ENCODE data around the gene LOXL1. TPM values are rescaled to one million over a fixed set of nuclear protein-coding genes. Genes with fewer than 3 reads are reported as not detected.

LOXL1 gene
- total and polyA plus RNA-seq, 2 of the 4 experiments (the other 2 are of a cell fraction) = 148 to 332 TPM

DNA sequence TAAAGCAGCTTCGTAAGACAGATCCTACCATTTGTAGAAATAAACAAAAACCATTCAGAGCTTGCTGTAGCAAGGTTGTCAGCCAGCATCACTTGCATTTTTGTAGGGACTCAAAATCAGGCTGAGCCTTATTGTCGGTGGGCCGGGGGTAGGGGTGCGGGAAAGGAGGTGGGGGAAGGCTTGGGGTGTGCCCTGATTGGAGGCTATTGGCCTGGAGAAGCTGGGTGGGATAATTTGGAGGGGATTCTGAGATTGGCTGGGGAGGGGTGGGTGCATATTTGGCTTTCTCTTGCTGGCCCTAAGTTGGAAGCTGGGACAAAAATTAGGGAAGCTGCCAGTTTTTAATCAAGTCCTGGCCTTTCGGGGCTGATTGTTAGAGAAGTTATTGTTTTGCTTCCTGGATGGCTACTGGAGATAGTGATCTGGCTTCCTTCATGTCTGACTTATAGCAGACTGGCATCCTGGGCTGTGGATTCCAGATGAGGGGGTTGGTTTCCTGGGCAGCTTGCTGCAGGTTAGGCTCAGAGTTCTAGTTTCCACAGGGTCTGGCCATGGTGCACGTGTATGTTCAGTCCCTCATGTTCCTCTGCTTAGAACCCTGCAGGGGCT, 43.0 kb downstream of the LOXL1 start:
- Histone ChIP-seq H2AK9ac (replicated peaks; ENCODE audit: low read depth, low read length, poor library complexity) (no peak overlapping the region), H2BK120ac (ENCODE audit: low read depth, low read length) (no peak overlapping the region), H3K18ac (ENCODE audit: low read depth, low read length) (no peak overlapping the region), H4K8ac (ENCODE audit: low read depth in 2 of 2, low read length in 2 of 2) (no peak overlapping the region), H2BK5ac (ENCODE audit: low read depth, low read length, poor library complexity, severe bottlenecking) (no peak overlapping the region), H4K91ac (ENCODE audit: insufficient read depth, low read depth, low read length) (no peak overlapping the region), H3K4ac (ENCODE audit: low read depth, low read length) (no peak overlapping the region), H3K4me2 (ENCODE audit: low read depth, low read length) (no peak overlapping the region), H3K4me3 (ENCODE audit: insufficient read depth, low read depth, low read length) (no peak overlapping the region), H3K14ac (replicated peaks; ENCODE audit: low read depth, low read length) (no peak overlapping the region), H4K20me1 (ENCODE audit: insufficient read depth, low read length) (no peaks in the 10 kb centered on the region), H3K4me1 (ENCODE audit: control insufficient read depth, insufficient read depth, low read length) (peaks cover 11% of the 10 kb centered on the region), H2AK5ac (ENCODE audit: low read depth, low read length) (no peak overlapping the region), H2BK20ac (ENCODE audit: low read depth, low read length) (no peak overlapping the region), H3K27ac (ENCODE audit: insufficient read depth, low read length) (no peak overlapping the region), H3K9me3 (ENCODE audit: control insufficient read depth, insufficient read depth, low read length) (no peaks in the 10 kb centered on the region), H3K23ac (ENCODE audit: low read depth, low read length) (no peak overlapping the region), H3K27me3 (ENCODE audit: control insufficient read depth, insufficient read depth, low read length) (no peaks in the 10 kb centered on the region), H2AFZ (replicated peaks; ENCODE audit: low read length, poor library complexity) (no peak overlapping the region), H3K9me1 (ENCODE audit: insufficient read depth, low read length) (peaks cover 6% of the 10 kb centered on the region), H3K56ac (ENCODE audit: extremely low read depth, insufficient read depth, low read length) (no peak overlapping the region), H4K5ac (ENCODE audit: low read depth, low read length) (no peak overlapping the region), H3K79me1 (ENCODE audit: low read depth in 1 of 2, low read length in 2 of 2) (no peaks in the 10 kb centered on the region), H3K9ac (ENCODE audit: low read depth, low read length) (no peak overlapping the region), H3K36me3 (ENCODE audit: control insufficient read depth, insufficient read depth, low read length) (no peaks in the 10 kb centered on the region), H2BK15ac (ENCODE audit: low read depth, low read length) (no peak overlapping the region)
- no peak for ATAC-seq (ENCODE audit: low read depth)
- POLR2A ChIA-PET (ENCODE audit: unreplicated experiment) = no interaction called here
- intact Hi-C loops (cut with micrococcal nuclease) (no loop called here), dilution Hi-C loops (cut with HindIII; ENCODE audit: low sequenced_read_pairs, unreplicated experiment) (no loop called here), in situ Hi-C loops (cut with MboI; ENCODE audit: low sequenced_read_pairs) (no loop called here)
- TF ChIP-seq RFX5 (IDR thresholded peaks at IDR 0.05; ENCODE audit: low read depth, low read length) (no peak), NFE2L2 (IDR thresholded peaks at IDR 0.05; ENCODE audit: low read depth, low read length) (no peak), MAZ (IDR thresholded peaks at IDR 0.05; ENCODE audit: borderline replicate concordance, low read depth, low read length) (no peak), CHD1 (IDR thresholded peaks at IDR 0.05; ENCODE audit: low read depth, low read length) (no peak), POLR2A (IDR thresholded peaks at IDR 0.05; ENCODE audit: low read depth, low read length) (no peak), BHLHE40 (IDR thresholded peaks at IDR 0.05; ENCODE audit: low read depth, low read length) (no peak), SMC3 (IDR thresholded peaks at IDR 0.05; ENCODE audit: low read depth, low read length) (no peak), FOS (IDR thresholded peaks at IDR 0.05; ENCODE audit: low read depth, low read length) (no peak), RAD21 (IDR thresholded peaks at IDR 0.05; ENCODE audit: low read length) (no peak)
- TF ChIP-seq, protein P1, sequence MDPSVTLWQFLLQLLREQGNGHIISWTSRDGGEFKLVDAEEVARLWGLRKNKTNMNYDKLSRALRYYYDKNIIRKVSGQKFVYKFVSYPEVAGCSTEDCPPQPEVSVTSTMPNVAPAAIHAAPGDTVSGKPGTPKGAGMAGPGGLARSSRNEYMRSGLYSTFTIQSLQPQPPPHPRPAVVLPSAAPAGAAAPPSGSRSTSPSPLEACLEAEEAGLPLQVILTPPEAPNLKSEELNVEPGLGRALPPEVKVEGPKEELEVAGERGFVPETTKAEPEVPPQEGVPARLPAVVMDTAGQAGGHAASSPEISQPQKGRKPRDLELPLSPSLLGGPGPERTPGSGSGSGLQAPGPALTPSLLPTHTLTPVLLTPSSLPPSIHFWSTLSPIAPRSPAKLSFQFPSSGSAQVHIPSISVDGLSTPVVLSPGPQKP (IDR thresholded peaks at IDR 0.05; ENCODE audit: borderline replicate concordance, low read depth, low read length) = no peak
- CTCF ChIA-PET = interaction anchor here (1.4 kb wide), 1 partner anchor 18 kb away, joined by 5 read pairs; no protein-coding TSS in a partner anchor
- no TSS peak for BruUV-seq (replicated peaks)
- DNase-seq = no peak
- WGBS, 2 experiments (ENCODE audit: extremely low coverage in 2 of 2, insufficient read length in 1 of 2) = 62% methylated on average over 3 of the region's 6 CpGs; no CpG with 5 or more reads in 1 of the 2 experiments
